ENCODE results near the gene BMP2K. TPM values are rescaled to one million over a fixed set of nuclear protein-coding genes. Genes with fewer than 3 reads are reported as not detected.

The BMP2K gene
- total RNA-seq = 37.6 TPM
- long read RNA-seq, partial matches to known transcripts = 4 of 18 reads
- long read RNA-seq, other reads (novel, unspliced or antisense) = 10 of 18 reads

- intact Hi-C loops (cut with DNase I) = loop anchor here (5.0 kb wide), 4 partner anchors 86 to 719 kb away; partner anchors contain the start of gene FRAS1
- peak; percentile 91 for DNase-seq (ENCODE audit: low spot score)
Measured at GRCh38 chr4:78776079-78776728, at the start of gene BMP2K. Gene BMP2K, plus strand, starts transcription at chr4:78776350. Its CDS starts 194 bp downstream, at chr4:78776544.

- no peak for DNase-seq (ENCODE audit: low spot score)
- intact Hi-C loops (cut with DNase I) = no loop called here
Measured at GRCh38 chr4:78726546-78726945, 49.6 kb upstream of the BMP2K start.

GRCh38 chr4:78732332-78733104, 43.6 kb upstream of the BMP2K start:
- no peak for DNase-seq (ENCODE audit: low spot score)
- intact Hi-C loops (cut with DNase I) = no loop called here

- intact Hi-C loops (cut with DNase I) = no loop called here
- DNase-seq (ENCODE audit: low spot score) = no peak
Measured at GRCh38 chr4:78734441-78735162, 41.5 kb upstream of the BMP2K start.

- intact Hi-C loops (cut with DNase I) = no loop called here
- DNase-seq (ENCODE audit: low spot score) = no peak
Measured at GRCh38 chr4:78735697-78736096, 40.5 kb upstream of the BMP2K start.

- no peak for DNase-seq (ENCODE audit: low spot score)
- intact Hi-C loops (cut with DNase I) = no loop called here
Measured at GRCh38 chr4:78737035-78737434, 39.1 kb upstream of the BMP2K start.

- no peak for DNase-seq (ENCODE audit: low spot score)
- intact Hi-C loops (cut with DNase I) = no loop called here
Measured at GRCh38 chr4:78737973-78738372, 38.2 kb upstream of the BMP2K start.

GRCh38 chr4:78742300-78742699, 33.9 kb upstream of the BMP2K start:
- DNase-seq (ENCODE audit: low spot score) = no peak
- intact Hi-C loops (cut with DNase I) = no loop called here

GRCh38 chr4:78747475-78747922, 28.7 kb upstream of the BMP2K start:
- DNase-seq (ENCODE audit: low spot score) = no peak
- intact Hi-C loops (cut with DNase I) = no loop called here

GRCh38 chr4:78748381-78748780, 27.8 kb upstream of the BMP2K start:
- DNase-seq (ENCODE audit: low spot score) = no peak
- intact Hi-C loops (cut with DNase I) = no loop called here

- intact Hi-C loops (cut with DNase I) = no loop called here
- DNase-seq (ENCODE audit: low spot score) = no peak
Measured at GRCh38 chr4:78749258-78749971, 26.7 kb upstream of the BMP2K start.

- intact Hi-C loops (cut with DNase I) = no loop called here
Measured at GRCh38 chr4:78749972-78750727, 26.0 kb upstream of the BMP2K start.

GRCh38 chr4:78753091-78753490, 23.1 kb upstream of the BMP2K start:
- intact Hi-C loops (cut with DNase I) = no loop called here
- no peak for DNase-seq (ENCODE audit: low spot score)

More at GRCh38 chr4:78749972-78750727, 26.0 kb upstream of the BMP2K start:
- DNase-seq (ENCODE audit: low spot score) = no peak

GRCh38 chr4:78754872-78755271, 21.3 kb upstream of the BMP2K start:
- intact Hi-C loops (cut with DNase I) = no loop called here
- DNase-seq (ENCODE audit: low spot score) = no peak

- intact Hi-C loops (cut with DNase I) = no loop called here
- no peak for DNase-seq (ENCODE audit: low spot score)
Measured at GRCh38 chr4:78756137-78756536, 20.0 kb upstream of the BMP2K start.

GRCh38 chr4:78756776-78757175, 19.4 kb upstream of the BMP2K start:
- no peak for DNase-seq (ENCODE audit: low spot score)
- intact Hi-C loops (cut with DNase I) = no loop called here

- intact Hi-C loops (cut with DNase I) = no loop called here
Measured at GRCh38 chr4:78757574-78757973, 18.6 kb upstream of the BMP2K start.

GRCh38 chr4:78758085-78758484, 18.1 kb upstream of the BMP2K start:
- DNase-seq (ENCODE audit: low spot score) = no peak
- intact Hi-C loops (cut with DNase I) = no loop called here

More at GRCh38 chr4:78757574-78757973, 18.6 kb upstream of the BMP2K start:
- DNase-seq (ENCODE audit: low spot score) = no peak

- intact Hi-C loops (cut with DNase I) = loop anchor here (10.0 kb wide), 1 partner anchor 58 kb away; no protein-coding TSS in a partner anchor
Measured at GRCh38 chr4:78762529-78762928, 13.6 kb upstream of the BMP2K start.

More at GRCh38 chr4:78762529-78762928, 13.6 kb upstream of the BMP2K start:
- DNase-seq (ENCODE audit: low spot score) = no peak
